GM21360 (cell line): ENCODE measurements around the gene TMEM176A.

Experiments used
- ATAC-seq: cut with Tn5 transposase; IDR thresholded peaks from one replicate; pipeline ENCODE4 v1.9.1; 2021; ENCODE audit warnings: mild to moderate bottlenecking, moderate library complexity; ENCODE audit not compliant: unreplicated experiment

TMEM176A gene

DNA sequence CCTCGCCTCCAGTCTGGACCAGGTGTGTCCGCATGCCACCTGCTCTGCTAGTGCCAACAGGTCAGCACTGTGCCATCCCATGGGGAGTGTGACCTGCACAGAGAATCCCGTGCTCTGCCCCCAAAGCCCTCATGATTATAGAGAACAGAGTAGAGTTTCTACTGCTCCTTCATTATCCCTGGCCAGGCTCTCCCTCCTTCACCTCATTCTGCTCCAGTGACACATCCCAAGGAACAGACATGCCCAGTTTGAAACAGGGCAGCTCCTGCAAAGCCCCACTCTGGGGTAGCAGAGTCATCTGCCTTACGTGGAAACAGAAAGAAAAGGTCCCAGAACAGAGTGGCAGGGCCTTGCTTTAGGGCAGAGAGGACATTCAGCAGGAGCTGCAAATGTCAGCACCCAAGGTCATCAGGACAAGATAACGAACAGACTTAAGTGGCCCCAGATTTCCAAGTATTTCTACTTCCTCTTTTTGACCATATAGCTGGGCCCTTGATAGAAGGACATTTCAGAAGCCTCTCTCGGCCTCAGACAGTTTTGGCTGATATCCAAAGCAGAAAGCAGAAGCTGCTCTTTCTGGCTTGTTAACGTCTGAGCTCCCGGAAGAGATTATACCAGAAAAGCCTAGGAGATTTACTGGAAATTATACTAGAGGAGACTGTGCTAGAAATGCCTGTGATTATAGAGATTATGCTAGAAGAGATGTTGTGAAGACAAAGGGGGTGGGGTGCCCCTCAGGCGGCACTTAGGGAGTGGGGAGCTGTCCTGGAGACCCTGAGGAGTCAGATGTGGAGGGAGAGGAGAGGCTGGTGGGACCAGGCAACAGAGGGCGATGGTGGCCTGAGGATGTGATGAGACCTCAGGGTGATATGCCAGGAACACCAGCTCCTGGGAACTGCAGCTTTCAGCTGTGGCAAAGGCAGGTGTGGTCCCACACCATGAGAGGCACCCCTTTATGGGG, 13.0 kb upstream of the TMEM176A start:
- no peak for ATAC-seq

GRCh38 chr7:150788474-150789269, 11.9 kb upstream of the TMEM176A start:
- ATAC-seq: no peak

DNA sequence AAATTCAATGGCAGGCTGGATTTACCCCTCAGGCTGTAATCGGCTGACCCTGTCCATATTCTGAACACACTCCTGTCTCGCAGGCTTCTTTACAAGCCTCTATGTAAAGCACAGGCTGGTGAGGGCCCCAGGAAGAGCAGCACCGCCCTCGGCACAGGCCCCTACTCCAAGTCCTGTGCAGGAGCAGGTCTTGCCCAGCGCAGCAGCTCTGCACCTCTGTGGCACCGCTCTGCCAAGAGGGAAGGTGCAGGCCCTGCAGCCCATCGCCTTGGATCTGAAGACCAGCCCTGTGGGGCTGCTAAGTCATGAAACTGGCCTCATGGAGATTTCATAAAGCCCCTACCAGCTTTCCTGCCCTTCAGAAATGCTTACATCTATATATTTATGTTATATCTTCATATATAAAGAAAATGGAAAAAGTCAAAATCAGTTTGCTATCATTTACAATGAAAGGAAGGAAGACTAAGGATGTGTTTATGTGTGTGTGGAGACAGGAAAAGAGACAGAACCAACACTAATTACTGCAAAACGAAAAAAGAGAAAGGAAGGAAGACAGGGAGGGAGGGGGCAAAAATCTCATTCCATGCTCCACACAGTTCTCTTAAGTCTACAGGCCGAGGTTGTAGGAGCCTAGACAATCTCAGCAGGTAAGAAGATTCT, 10.0 kb upstream of the TMEM176A start:
- ATAC-seq: no peak

GRCh38 chr7:150791304-150791703, 9.3 kb upstream of the TMEM176A start:
- no peak for ATAC-seq

GRCh38 chr7:150791746-150792452, 8.7 kb upstream of the TMEM176A start:
- no peak for ATAC-seq

DNA sequence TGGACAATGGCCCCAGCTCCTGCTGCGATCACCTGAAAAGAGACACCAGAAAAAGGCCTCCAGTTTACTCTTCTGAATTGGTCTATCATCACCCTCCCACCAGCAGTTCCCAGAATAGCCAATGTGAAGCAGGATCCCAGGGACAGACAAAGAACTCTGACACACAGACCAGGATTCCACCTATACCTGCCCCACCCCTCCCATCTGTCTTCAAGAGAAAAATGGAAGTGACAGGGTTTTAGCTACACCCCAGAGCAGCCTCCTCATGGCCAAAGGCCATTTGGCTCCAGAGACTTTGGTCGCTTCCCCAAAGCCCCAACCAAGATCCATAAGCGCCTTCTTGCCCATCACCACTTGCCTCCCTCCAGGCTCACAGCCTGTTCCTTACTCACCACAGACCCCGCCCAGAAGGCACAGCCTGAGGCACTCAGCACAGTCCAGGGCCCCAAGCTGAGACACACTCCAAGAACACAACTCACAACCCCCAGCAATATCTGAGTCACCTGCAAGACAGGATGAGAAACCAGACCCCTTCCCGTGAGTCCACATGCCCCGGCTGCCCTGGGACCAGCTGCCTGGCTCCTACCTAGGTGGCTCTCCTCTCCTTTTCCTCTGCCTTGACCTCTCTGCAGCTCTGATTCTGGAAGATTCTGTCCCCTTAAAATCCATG, 6.9 kb upstream of the TMEM176A start:
- ATAC-seq: no peak

DNA sequence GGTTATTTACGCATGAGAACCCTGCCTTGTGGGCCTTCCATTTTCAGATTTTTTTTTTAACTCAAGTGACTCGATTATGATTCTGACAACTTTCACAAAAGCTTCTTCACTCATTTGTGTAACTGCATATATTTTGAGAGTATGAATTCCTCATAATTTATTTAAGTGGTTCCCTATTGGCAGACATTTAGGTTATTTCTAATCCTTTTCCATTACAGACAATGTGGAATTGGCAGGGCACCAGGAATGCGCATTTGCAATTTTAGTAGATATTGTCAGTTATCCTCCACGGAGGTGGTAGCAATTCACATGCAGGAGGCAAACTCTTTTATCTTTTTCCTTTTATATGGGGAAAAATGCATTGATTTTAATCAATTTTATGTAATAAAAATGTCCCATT, 2.9 kb upstream of the TMEM176A start:
- ATAC-seq: no peak

GRCh38 chr7:150799156-150799555, 1.4 kb upstream of the TMEM176A start:
- ATAC-seq: no peak

DNA sequence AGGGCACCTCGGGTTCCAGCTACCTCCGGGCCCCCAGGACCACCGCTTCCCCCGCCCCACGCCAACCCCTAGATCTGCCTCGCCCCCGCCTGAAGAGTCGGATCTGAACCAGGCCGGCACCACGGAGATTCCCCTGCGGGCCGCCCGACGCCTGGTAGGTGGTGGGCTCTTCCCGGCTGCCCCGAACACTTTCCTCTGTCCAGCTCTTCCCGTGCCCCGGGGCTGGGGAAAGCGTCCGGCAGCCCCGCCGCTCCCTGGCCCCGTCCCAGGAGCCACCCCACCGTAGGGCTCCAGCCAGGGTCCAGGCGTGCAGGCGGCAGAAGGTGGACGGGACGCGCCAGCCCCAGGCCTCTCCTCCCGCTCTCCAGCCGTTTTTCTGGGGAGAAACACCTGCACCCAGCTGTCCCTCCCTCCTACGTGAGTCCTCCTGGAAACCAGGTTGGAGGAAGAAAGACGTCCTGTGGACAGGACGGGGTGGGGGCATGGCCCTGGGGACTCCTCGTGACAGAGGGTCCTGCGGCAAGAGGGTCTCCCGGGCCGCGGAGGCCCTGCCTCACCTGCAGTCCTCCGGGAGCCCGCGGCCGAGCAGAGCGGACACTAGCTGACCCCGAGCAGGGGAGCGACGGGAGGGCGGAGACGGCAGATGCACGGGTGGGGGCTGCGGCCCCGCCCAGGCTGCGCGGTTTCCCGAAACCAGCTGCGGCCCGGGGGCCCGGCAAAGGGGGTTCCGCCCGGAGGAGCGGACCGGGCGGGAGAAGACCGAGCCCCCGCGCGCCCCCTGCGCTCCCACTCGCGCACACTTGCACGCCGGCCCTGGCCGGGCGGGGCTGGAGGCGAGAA, 608 bp upstream of the TMEM176A start, which contains the start of gene TMEM176B:
TSS of gene TMEM176B (minus strand) at position 624 of the 840 bp plus-strand sequence. CDS start 3,795 bp downstream, outside the sequence.
- ATAC-seq: no peak

GRCh38 chr7:150801242-150801945, 825 bp downstream of the TMEM176A start:
- ATAC-seq: no peak

DNA sequence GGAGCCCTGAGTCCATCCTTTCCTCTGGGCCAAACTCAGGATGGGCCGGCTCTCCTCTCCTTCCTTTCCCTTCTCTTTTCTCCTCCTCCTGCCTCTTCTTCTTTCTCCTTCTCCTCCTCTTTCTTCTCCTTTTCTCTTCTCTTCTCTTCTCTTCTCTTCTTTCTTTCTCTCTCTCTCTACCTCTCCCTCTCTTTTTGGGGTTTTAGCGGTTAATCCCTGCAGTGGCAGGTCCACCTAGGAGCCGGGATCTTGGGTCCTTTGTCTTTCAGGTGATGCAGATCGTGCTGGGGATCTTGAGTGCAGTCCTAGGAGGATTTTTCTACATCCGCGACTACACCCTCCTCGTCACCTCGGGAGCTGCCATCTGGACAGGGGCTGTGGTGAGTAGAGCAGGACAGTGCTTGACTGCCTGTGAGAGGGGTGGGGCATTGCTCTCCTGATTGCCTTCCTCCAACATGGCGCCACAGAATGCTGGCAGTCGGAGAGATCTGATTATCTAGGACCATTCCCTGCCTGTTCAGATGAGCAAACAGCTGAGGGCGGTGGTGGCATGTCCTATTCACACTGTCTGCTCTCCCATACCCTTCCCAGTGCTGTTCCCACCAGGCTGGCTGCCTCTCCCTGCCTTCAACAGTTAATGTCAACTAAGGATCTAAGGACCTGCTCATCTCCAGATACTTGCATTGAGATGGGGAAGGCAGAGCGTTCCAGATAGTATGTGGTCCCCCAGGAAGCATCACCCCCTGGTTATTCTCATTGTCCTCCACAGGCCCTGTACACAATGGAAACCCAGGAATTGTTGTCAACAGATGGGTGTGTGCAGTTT, 1.6 kb downstream of the TMEM176A start:
- no peak for ATAC-seq

- no peak for ATAC-seq
These were observed 2.7 kb downstream of the TMEM176A start for GRCh38 chr7:150803161-150803860.

GRCh38 chr7:150804802-150805201, 4.2 kb downstream of the TMEM176A start:
- ATAC-seq: no peak

DNA sequence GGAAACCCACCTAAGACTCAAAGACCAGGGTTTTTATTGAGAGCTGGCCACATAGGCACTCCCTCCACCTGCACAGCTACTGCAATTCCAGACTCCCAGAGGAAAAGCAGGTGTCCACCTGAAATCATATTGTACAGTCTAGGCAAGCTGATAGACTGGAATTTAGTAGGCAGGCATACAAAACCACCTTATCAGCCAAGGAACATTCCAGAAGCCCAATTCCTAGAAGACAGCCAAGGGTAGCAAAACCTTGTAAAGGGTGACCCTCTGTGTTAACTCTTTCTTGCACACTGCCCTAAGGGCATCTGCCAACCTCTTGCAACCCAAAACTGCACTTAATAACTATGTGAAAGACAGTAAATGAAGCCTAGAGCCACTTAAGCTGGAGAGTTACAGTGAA, 5.3 kb downstream of the TMEM176A start:
- no peak for ATAC-seq

DNA sequence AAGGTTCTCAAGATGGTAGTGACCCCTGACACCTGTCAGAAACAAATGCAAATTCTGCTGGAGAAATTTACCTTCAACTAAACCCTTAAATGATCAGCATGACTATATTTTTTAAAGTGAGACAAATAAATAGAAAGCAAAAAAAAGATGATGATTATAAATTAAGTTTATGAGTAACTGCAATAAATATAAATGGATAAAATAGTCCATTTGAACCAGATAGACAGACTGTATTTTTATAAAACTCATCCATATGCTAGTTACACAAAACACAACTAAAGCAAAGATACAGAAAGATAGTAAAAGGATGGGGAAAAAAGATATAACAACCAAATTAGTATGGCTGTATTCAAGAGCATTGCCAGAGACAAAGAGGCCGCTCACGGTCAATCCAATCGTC, 5.9 kb downstream of the TMEM176A start:
- no peak for ATAC-seq

DNA sequence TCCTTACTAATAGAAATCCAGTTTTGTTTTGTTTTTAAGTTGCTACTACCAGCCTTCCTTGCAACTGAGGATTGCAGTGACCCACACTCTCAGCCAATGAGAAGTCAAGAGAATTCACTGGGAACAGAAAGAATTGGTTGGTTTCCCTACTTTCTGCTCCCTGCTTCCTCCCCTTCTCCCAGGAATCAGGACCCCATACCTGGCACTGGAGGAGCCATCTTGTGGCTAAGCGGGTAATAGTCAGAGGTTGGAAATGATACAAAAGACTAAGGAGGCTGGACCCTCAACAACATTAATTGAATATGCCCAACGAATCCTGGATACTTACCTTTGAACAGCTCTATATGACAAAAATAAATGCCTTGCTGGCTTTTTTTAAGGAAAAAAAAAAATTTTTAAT, 6.3 kb downstream of the TMEM176A start:
- no peak for ATAC-seq
